Activated CD4-positive, alpha-beta memory T cell treated with anti-CD3 and anti-CD28 coated beads for 36 hours (primary cell): ENCODE data around the gene LCN12. TPM values are rescaled to one million over a fixed set of nuclear protein-coding genes. Genes with fewer than 3 reads are reported as not detected.
"Not testable (repeated sequence)": the region's sequence is repeated elsewhere in the genome, so short reads cannot be mapped to it uniquely, and the experiment has no call there.

ENCODE experiments used
- CTCF ChIA-PET: fragments of 350-600 bp; sonication (Branson Sonifier 250); formaldehyde crosslinking; loops from one replicate; lab custom pipeline; 2021; ENCODE audit warnings: antibody characterized with exemption, inconsistent platforms; lab: Charles Lee
- POLR2A ChIA-PET: fragments of 350-600 bp; sonication (Branson Sonifier 250); formaldehyde crosslinking; loops from one replicate; lab custom pipeline; 2021; ENCODE audit warnings: antibody characterized with exemption; lab: Charles Lee
- DNase-seq: peaks from one replicate; pipeline ENCODE4 v3.0.0-alpha.2; 2020
- H3K27ac Mint-ChIP-seq: one replicate; pipeline ENCODE4 v1.8.0; 2021; ENCODE audit warnings: mixed read lengths
- H3K27me3 Mint-ChIP-seq: one replicate; pipeline ENCODE4 v1.8.0; 2021; ENCODE audit warnings: mixed read lengths
- H3K36me3 Mint-ChIP-seq: one replicate; pipeline ENCODE4 v1.8.0; 2021; ENCODE audit warnings: mixed read lengths
- H3K4me1 Mint-ChIP-seq: one replicate; pipeline ENCODE4 v1.8.0; 2021; ENCODE audit warnings: low read depth, mixed read lengths
- H3K4me3 Mint-ChIP-seq: one replicate; pipeline ENCODE4 v1.8.0; 2021; ENCODE audit warnings: mild to moderate bottlenecking, mixed read lengths
- H3K9me3 Mint-ChIP-seq: one replicate; pipeline ENCODE4 v1.8.0; 2021; ENCODE audit warnings: mixed read lengths
- intact Hi-C: fragments of 100-400 bp; cut with micrococcal nuclease; formaldehyde crosslinking; loops from one replicate; pipeline ENCODE4 v1.15.1; 2023
- total RNA-seq, 2 experiments: library from RNA; stranded (reverse); gene quantifications; one replicate each; pipeline ENCODE4 v1.2.3, GENCODE V29; 2021

The LCN12 gene
- total RNA-seq, 2 experiments from 2014 or later, result 1.6 to 2.1 TPM

DNA sequence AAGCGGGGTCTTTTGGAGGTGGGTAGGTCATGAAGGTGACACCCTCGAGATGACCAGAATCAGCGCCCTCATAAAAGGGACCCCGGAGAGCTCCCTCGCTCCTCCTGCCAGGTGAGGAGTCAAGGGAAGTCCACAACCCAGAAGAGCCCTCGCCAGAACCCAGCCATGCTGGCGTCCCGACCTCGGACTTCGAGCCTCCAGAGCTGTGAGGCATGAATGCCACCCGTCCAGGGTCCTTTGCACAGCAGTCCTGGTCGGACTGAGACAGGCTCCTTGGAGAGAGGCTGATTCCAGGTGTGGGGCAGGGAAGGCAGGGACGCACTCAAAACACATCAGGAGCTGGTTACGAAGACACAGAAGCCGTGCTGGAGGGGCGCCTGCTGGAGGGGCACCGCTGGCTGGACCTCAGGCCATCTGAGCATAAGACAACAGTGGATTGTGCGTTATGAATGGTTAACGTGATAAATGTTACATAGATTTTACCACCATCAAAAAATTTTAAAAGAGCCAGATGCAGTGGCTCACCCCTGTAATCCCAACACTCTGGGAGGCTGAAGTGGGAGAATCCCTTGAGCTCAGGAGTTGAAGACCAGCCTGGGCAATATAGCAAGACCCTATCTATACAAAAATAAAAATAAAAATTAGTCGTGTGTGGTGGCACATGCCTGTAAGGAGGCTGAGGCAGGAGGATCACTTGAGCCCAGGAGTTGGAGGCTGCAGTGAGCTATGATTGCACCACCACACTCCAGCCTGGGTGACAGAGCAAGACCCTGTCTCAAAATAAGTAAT is 50.0 kb downstream of the LCN12 start:
- CTCF ChIA-PET, result interaction anchor here (1.1 to 4.5 kb wide), 5 partner anchors 8 to 33 kb away, joined by 3 to 29 read pairs (median 4); partner anchors contain the start of genes ABCA2 and PAXX
- POLR2A ChIA-PET, result no interaction called here
- H3K27me3 Mint-ChIP-seq, result peaks cover 7% of the 10 kb centered on the region
- H3K9me3 Mint-ChIP-seq, result no peaks in the 10 kb centered on the region
- no peaks in the 10 kb centered on the region for H3K36me3 Mint-ChIP-seq
- intact Hi-C loops, result no loop called here
- no peak for DNase-seq
- peaks cover 24% of the 10 kb centered on the region for H3K4me1 Mint-ChIP-seq
- H3K4me3 Mint-ChIP-seq, result no peak overlapping the region
- H3K27ac Mint-ChIP-seq, result no peak overlapping the region

DNA sequence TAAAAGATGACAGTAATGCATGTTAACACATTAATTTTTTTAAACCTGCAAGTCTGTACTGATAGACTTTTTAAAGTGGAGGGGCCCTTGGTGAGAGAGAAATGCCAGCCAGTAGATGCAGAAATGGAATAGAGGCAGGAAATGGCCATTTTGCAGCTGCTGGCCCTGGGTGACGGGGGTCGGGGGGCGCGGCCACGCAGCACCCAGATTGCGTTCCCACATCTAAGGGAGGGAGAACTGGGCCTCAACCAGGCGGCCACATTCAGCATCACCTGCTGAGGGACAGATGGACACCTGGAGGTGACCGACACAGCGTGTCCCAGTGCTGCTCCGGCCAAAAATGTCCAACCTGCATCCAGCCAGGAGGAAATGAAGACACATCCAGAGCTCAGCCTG is 50.6 kb downstream of the LCN12 start:
- POLR2A ChIA-PET, result no interaction called here
- Mint-ChIP-seq H3K4me1 (peaks cover 22% of the 10 kb centered on the region), H3K9me3 (no peaks in the 10 kb centered on the region), H3K27ac (no peak overlapping the region), H3K36me3 (no peaks in the 10 kb centered on the region), H3K4me3 (no peak overlapping the region), H3K27me3 (peaks cover 5% of the 10 kb centered on the region)
- DNase-seq, result no peak
- intact Hi-C loops, result no loop called here
- CTCF ChIA-PET, result interaction anchor here (1.0 to 4.5 kb wide), 5 partner anchors 9 to 33 kb away, joined by 3 to 29 read pairs (median 4); partner anchors contain the start of genes ABCA2 and PAXX

DNA sequence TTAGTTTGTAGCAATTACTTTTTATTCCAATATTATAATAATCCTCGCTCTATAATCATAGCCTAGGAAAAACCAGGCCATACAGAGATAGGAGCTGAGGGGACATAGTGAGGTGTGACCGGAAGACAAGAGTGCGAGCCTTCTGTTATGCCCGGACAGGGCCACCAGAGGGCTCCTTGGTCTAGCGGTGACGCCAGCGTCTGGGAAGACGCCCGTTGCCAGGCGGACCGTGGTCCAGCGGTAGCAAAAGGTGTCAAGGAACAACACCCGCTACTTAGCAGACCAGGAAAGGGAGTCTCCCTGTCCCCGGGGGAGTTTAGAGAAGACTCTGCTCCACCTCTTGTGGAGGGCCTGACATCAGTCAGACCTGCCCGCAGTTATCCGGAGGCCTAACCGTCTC is 52.2 kb downstream of the LCN12 start:
- H3K36me3 Mint-ChIP-seq, POLR2A ChIA-PET: not testable (repeated sequence)

More for the DNA sequence above, 52.2 kb downstream of the LCN12 start:
- H3K4me3 Mint-ChIP-seq, intact Hi-C loops, H3K27me3 Mint-ChIP-seq, H3K9me3 Mint-ChIP-seq, H3K27ac Mint-ChIP-seq: not testable (repeated sequence)
- peak; percentile 37 for DNase-seq
- H3K4me1 Mint-ChIP-seq, result peaks cover 11% of the 10 kb centered on the region
- CTCF ChIA-PET, result interaction anchor here (4.5 kb wide), 1 partner anchor 31 kb away, joined by 29 read pairs; no protein-coding TSS in a partner anchor

Other genes with a start within 250 kb of the LCN12 start
- not detected for gene DIPK1B, start 239.7 kb upstream of the LCN12 start, total RNA-seq
- 1 to 10 TPM; 1.2 to 1.5 TPM for gene LCN10, start 209.3 kb upstream of the LCN12 start, total RNA-seq
- gene LCN6, start 203.7 kb upstream of the LCN12 start, total RNA-seq, result not detected
- not detected for gene LCN8, start 194.0 kb upstream of the LCN12 start, total RNA-seq
- gene LCN15, start 187.8 kb upstream of the LCN12 start, total RNA-seq, result not detected
- 10 to 100 TPM; 42.3 to 45.2 TPM for gene TMEM141, start 160.9 kb upstream of the LCN12 start, total RNA-seq
- gene CCDC183, start 155.9 kb upstream of the LCN12 start, total RNA-seq, result under 1 TPM; 0.21 to 0.36 TPM
- 10 to 100 TPM; 83.4 to 85.3 TPM for gene RABL6, start 144.3 kb upstream of the LCN12 start, total RNA-seq
- 1 to 10 TPM; 3.8 to 4.2 TPM for gene AJM1, start 109.8 kb upstream of the LCN12 start, total RNA-seq
- gene PHPT1, start 102.9 kb upstream of the LCN12 start, total RNA-seq, result 10 to 100 TPM; 92.2 to 95.5 TPM
- gene MAMDC4, start 99.9 kb upstream of the LCN12 start, total RNA-seq, result 10 to 100 TPM; 13.0 to 14.3 TPM
- 100 to 1,000 TPM; 302 to 311 TPM for gene EDF1, start 86.0 kb upstream of the LCN12 start, total RNA-seq
- 10 to 100 TPM; 40.0 to 41.4 TPM for gene TRAF2, start 65.8 kb upstream of the LCN12 start, total RNA-seq
- 10 to 100 TPM; 66.8 to 69.4 TPM for gene FBXW5, start 7.5 kb upstream of the LCN12 start, total RNA-seq
- gene C8G, start 7.0 kb upstream of the LCN12 start, total RNA-seq, result under 1 TPM; 0.90 to 0.94 TPM
- gene PTGDS, start 25.2 kb downstream of the LCN12 start, total RNA-seq, result not detected
- gene LCNL1, start 30.7 kb downstream of the LCN12 start, total RNA-seq, result not detected
- 10 to 100 TPM; 71.0 to 71.2 TPM for gene PAXX, start 40.1 kb downstream of the LCN12 start, total RNA-seq
- gene CLIC3, start 44.3 kb downstream of the LCN12 start, total RNA-seq, result under 1 TPM; 0.43 to 0.61 TPM
- 10 to 100 TPM; 22.1 to 22.9 TPM for gene ABCA2, start 76.0 kb downstream of the LCN12 start, total RNA-seq
- 1 to 10 TPM in 1 of 2 experiments, under 1 TPM in 1; 0.85 to 1.3 TPM for gene FUT7, start 79.8 kb downstream of the LCN12 start, total RNA-seq
- 10 to 100 TPM; 36.0 to 42.6 TPM for gene NPDC1, start 93.9 kb downstream of the LCN12 start, total RNA-seq
- gene ENTPD2, start 101.8 kb downstream of the LCN12 start, total RNA-seq, result not detected
- gene SAPCD2, start 118.3 kb downstream of the LCN12 start, total RNA-seq, result 1 to 10 TPM; 6.4 to 6.6 TPM
- gene UAP1L1, start 125.2 kb downstream of the LCN12 start, total RNA-seq, result 1 to 10 TPM; 6.7 to 7.7 TPM
- 10 to 100 TPM; 32.9 to 33.1 TPM for gene MAN1B1, start 134.7 kb downstream of the LCN12 start, total RNA-seq
- gene DPP7, start 162.5 kb downstream of the LCN12 start, total RNA-seq, result 100 to 1,000 TPM; 195 to 208 TPM
- gene GRIN1, start 186.9 kb downstream of the LCN12 start, total RNA-seq, result not detected
- not detected for gene LRRC26, start 217.8 kb downstream of the LCN12 start, total RNA-seq
- not detected for gene TMEM210, start 219.8 kb downstream of the LCN12 start, total RNA-seq
- 10 to 100 TPM; 36.3 to 36.9 TPM for gene ANAPC2, start 236.3 kb downstream of the LCN12 start, total RNA-seq
- 10 to 100 TPM; 58.9 to 62.1 TPM for gene SSNA1, start 236.4 kb downstream of the LCN12 start, total RNA-seq
- 1 to 10 TPM; 6.1 to 6.7 TPM for gene TPRN, start 248.5 kb downstream of the LCN12 start, total RNA-seq